ENCODE results near the gene UROD.
"Not testable (repeated sequence)": the region's sequence is repeated elsewhere in the genome, so short reads cannot be mapped to it uniquely, and the experiment has no call there.

Gene UROD

DNA sequence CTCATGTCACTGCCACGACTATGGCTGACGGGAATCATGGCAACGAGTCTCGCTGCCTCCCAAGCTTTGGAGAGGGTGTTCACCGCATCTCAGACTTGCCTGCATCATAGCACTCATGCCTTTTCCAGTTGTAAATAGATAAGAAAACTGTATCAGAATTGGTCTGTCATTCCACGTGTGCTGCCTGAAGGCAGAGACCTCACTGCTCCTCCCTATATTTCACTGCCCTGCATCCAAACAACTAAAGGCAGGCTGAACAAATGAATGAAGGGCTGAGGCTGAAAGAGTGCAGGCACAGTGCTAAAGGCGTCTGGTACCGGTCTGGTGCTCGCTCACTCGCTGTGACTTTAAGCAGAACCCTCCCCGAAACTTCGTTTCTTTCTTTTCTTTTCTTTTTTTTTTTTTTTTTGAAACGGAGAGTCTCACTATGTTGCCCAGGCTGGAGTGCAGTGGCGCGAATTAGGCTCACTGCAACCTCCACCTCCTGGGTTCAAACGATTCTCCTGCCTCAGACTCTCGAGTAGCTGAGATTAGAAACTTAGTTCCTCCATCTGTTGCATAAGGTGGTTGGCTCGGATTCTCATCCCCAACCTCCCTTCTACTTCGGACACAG, 26.2 kb upstream of the UROD start:
- no peak for DNase-seq (ENCODE audit: low spot score)
- TF ChIP-seq, protein P1, sequence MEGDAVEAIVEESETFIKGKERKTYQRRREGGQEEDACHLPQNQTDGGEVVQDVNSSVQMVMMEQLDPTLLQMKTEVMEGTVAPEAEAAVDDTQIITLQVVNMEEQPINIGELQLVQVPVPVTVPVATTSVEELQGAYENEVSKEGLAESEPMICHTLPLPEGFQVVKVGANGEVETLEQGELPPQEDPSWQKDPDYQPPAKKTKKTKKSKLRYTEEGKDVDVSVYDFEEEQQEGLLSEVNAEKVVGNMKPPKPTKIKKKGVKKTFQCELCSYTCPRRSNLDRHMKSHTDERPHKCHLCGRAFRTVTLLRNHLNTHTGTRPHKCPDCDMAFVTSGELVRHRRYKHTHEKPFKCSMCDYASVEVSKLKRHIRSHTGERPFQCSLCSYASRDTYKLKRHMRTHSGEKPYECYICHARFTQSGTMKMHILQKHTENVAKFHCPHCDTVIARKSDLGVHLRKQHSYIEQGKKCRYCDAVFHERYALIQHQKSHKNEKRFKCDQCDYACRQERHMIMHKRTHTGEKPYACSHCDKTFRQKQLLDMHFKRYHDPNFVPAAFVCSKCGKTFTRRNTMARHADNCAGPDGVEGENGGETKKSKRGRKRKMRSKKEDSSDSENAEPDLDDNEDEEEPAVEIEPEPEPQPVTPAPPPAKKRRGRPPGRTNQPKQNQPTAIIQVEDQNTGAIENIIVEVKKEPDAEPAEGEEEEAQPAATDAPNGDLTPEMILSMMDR (IDR thresholded peaks at IDR 0.05; ENCODE audit: extremely low read depth, missing control alignments), result no peak

DNA sequence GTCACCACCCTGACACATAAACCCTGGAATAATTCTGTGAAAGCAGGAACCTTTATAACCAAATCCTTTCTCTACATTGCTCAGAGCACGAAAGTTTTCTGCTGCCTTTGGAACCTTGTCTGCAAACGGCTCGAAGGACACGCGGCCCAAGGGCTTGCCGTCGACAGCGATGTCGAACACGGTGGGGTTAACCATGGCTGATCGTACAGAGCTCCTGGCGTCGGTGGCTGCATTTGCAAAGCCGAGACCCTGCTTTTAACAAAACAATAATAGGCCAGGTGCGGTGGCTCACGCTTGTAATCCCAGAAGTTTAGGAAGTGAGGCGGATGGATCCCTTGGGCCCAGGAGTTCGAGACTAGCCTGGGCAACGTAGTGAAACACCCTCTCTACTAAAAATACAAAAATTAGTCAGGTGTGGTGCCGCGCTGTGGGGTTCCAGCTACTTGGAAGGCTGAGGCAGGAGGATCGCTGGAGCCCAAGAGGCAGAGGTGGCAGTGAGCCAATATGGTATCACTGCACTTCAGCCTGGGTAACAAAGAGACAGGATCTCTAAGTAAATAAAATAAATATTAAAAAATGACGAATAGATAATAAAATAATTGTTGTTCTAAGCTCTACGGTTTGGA, 23.4 kb upstream of the UROD start:
- no peak for DNase-seq (ENCODE audit: low spot score)
- TF ChIP-seq, protein P1 (IDR thresholded peaks at IDR 0.05; ENCODE audit: extremely low read depth, missing control alignments), result no peak

DNA sequence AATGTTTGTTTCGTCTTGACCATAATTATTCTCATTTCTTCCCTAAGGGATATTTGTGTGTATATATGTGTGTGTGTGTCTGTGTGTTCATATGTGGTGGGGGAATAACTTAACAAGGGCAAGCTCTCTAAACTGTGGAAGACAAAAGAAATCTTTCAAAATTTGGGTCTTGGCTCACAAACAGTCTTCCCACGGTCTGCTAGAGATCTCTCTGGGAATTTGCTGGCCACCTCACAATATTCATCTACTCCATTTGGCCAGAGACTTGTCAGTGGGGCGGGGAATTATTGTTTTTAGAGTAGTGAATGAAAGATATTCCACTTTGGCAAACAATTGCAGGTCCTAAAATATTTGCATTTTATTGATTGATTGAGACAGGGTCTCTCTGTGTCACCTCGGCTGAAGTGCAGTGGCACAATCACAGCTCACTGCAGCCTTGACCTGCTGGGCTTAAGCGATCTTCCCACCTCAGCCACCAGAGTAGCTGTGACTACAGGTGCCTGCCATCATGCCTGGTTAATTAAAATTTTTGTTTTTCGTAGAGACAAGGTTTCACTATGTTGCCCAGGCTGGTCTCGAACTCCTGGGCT, 17.6 kb upstream of the UROD start:
- TF ChIP-seq, protein P1 (IDR thresholded peaks at IDR 0.05; ENCODE audit: extremely low read depth, missing control alignments), result no peak
- DNase-seq (ENCODE audit: low spot score), result no peak

DNA sequence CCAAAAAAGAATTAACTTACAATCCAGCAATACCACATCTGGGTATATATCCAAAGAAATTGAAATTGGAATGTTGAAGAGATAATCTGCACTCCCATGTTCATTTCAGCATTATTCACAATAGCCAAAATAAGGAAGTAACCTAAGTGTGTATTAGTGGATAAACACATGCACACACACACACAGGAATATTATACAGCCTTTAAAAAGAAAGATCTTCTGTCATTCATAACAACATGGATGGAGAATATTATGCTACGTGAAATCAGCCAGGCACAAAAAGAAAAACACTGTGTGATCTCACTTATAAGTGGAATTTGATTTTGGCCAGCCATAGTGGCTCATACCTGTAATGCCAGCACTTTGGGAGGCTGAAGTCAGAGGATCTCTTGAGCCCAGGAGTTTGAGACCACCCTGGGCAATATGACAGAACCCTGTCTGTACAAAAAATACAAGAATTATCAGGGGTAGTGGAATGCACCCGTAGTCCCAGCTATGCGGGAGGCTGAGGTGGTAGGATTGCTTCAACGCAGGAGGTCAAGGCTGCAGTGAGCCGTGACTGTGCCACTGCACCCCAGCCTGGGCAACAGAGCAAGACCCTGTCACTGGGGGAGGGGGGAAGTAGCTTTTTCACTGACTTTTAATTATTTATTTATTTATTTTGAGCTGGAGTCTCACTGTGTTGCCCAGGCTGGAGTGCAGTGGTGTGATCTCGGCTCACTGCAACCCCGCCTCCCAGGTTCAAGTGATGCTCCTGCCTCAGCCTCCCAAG, 16.4 kb upstream of the UROD start:
- no peak for DNase-seq (ENCODE audit: low spot score)
- TF ChIP-seq, protein P1 (IDR thresholded peaks at IDR 0.05; ENCODE audit: extremely low read depth, missing control alignments), result no peak

DNA sequence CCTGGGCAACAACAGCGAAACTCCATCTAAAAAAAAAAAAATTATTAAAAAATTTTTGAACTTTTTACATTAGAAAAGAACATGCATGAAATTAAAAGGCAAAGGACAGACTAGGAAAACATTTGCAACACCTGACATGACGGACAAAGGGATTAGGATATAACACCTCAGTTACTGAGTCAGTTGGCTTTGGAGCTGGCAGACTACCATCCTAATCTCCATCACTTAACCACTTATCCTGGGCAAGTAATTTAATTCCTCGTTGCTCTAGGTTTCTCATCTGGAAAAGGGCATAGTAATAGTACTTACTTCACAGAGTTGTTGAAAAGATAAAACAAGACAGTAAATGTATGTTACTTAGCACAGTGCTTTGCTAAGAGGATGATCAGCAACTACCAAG, 12.8 kb upstream of the UROD start:
- TF ChIP-seq, protein P1 (IDR thresholded peaks at IDR 0.05; ENCODE audit: extremely low read depth, missing control alignments), result no peak
- no peak for DNase-seq (ENCODE audit: low spot score)

DNA sequence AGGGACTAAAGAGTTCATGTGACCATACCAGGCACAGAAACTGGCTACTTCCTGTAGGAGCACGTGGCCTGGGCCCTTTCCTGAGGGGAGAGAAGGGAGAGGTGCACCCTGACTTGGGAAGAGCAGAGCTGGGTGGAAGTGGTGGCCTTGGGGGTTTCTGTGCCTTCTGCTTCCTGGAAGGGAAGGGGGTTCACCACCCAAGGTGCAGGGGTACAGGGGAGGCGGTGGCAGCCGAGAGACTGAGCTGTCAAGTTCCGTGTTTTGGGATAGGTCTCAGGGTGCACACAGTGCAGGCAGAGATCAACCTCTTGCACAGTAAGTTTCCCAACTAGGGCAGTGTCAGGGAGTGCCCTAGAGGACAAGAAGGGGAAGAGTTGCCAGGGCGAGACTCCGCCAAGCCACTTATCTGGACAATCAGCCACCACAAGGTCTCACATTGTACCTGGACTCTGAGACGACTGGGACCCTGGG, 11.0 kb upstream of the UROD start:
- TF ChIP-seq, protein P1 (IDR thresholded peaks at IDR 0.05; ENCODE audit: extremely low read depth, missing control alignments), result no peak
- DNase-seq (ENCODE audit: low spot score), result no peak

DNA sequence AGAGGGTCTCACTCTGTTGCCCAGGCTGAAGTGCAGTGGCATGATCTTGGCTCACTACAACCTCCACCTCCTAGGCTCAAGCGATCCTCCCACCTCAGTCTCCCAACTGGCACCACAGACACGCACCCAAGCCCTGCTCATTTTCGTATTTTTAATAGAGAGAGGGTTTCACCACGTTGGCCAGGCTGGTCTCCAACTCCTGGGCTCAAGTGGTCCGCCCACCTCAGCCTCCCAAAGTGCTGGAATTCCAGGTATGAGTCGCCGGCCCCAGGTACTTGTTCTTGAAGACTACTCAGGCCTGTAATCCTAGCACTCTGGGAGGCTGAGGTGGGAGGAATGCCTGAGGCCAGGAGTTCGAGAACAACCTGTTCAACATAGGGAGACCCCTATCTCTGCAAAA, 10.5 kb upstream of the UROD start:
- DNase-seq (ENCODE audit: low spot score), result not testable (repeated sequence)
